GM12801 (cell line): ENCODE data around the gene ZNF511.

Experiments used
- TF ChIP-seq, protein P1 (sequence below): IDR thresholded peaks from one replicate; pipeline ENCODE4 v1.5.1; 2011; ENCODE audit warnings: control low read depth; ENCODE audit not compliant: insufficient read length; ENCODE audit errors: extremely low read depth

Gene ZNF511

DNA sequence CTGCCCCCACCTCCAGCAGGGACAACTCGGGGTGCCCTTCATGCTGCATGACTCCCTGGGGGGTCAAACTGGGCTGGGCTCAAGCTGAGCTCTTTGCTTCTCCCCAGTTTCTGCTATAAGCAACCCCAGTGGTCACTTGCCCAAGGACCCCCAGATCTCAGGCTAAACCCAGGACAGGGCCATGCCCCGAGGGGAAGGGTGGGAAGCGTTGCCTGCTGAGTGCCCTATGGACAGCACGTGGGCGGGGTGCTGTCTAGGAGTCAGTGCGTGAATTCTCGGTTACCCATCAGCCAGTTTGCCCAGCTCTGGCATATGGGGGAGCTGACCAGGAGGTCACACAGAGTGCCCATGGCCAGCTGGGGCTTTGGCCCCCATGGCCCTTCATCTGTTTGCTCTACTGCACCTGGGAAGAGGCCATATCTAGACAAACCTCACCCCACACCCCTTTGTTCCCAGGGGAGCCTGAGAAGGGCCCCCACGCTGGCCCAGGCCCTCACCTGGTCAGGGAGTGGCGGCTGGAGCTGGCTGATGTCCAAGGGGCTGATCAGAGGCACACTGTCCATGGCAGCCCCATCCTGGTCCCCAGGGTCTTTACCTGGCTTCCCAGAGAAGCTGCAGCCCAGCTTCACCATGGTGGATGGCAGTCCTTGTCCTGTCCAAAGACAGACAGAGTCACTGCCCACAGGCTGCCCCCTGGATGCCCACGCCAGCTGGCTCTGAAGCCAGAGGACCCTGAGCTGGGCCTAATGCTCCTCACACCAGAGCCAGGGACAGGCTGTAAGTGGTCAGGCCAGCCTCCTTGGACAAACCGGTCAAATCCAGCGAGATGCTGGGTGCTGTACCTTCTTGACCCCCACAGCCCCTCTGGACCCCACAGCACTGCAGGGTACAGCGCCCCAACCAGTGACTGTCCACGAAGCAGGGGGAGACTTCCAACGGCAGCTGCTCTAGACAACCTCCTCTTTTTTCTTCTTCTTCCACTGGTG, 19.9 kb downstream of the ZNF511 start:
- TF ChIP-seq, protein P1, sequence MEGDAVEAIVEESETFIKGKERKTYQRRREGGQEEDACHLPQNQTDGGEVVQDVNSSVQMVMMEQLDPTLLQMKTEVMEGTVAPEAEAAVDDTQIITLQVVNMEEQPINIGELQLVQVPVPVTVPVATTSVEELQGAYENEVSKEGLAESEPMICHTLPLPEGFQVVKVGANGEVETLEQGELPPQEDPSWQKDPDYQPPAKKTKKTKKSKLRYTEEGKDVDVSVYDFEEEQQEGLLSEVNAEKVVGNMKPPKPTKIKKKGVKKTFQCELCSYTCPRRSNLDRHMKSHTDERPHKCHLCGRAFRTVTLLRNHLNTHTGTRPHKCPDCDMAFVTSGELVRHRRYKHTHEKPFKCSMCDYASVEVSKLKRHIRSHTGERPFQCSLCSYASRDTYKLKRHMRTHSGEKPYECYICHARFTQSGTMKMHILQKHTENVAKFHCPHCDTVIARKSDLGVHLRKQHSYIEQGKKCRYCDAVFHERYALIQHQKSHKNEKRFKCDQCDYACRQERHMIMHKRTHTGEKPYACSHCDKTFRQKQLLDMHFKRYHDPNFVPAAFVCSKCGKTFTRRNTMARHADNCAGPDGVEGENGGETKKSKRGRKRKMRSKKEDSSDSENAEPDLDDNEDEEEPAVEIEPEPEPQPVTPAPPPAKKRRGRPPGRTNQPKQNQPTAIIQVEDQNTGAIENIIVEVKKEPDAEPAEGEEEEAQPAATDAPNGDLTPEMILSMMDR, result no peak

DNA sequence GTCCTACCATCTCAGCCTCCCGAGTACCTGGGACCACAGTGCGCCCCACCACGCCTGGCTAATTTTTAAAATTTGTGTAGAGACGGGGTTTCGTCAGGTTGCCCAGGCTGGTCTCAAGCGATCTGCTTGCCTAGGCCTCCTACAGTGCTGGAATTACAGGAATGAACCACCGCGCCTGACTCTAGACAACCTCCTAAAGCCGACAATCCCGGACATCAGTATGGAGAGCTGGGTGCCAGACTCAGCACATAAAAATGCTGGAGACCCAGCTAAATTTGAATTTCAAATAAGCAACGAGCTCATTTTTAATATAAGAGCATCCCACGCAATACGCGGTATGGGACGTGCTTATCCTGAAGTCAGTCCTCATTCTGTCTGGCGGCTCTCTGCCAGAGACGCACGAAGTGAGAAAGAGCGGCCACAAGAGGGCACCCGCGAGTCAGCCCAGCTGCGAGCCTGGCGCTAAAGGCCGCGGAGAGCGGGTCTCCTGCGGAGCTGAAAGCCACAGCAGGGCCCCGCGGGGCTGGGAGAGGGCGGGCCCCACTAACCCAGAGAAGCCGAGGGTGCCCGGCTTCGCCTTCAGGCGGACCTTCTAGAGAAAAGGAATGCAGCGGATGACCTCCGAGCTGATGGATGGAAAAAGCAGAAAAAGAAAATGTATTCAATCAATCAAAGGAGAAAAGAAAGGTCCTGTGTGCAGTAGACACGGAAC, 20.9 kb downstream of the ZNF511 start:
- TF ChIP-seq, protein P1, result no peak

DNA sequence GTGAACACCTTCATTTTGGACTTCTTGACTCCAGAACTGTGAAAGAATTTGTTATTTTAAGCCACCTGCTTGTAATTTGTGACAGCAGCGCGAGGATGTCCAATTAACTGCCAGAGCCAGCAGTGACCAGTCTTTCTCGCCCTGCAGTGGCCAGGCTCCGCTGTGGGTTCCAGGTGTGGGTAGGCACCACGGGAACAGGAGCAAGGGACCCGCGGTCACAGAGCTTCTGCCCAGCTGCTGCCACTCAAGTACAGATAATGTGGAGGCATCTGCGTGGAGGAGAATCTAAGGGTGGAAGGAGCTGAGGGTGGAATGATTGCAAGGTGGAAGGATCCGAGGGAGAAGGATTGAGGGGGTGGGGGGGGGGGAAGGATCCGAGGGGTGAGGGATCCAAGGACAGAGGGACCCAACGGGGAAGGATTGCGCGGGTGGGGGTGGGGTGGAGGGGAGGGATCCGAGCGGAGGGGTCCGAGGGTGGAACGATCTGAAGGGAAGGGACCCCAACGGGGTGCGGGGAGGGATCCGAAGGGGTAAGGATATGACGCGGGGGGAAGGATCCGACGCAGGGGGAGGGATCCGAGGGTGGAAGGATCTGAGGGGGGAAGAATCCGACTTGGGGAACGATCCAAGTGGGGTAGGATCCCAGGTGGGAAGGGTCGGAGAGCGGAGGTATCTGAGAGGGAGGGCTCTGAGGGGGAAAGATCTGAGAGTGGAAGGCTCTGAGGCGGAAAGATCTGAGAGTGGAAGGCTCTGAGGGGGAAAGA, 24.4 kb downstream of the ZNF511 start:
- TF ChIP-seq, protein P1, result no peak

DNA sequence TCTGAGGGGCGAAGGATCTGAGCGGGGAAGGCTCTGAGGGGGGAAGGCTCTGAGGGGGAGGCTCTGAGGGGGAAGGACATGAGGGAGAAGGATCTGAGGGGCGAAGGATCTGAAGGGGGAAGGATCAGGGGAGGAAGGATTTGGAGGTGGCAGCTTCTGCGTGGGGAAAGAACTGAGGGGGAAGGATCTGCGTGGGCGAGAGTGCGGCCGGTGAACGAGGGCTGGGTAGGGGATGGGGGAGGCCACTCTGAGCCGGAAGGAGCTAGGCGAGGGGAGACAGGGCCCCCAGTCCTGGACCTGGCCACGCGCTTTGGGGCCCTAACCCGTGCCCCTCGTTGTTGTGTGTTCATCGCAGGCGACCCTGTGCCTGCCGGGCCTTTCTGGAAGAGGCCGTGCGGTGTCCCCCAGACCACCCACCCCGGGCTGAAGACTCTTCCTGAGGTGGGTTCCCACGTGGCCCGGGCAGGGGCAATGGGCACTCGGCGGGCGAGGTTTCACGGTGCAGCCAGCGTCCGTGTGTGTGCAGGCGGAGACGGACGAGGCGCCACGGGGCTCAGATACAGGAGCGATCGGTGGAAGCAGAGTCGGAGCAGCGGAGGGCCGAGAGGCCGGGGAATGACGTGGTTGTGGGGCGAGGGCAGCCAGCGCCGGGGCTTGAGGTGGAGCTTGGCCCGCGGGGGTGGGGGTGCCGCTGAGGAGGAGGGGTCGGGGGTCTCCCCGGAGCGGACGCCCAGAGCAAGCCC, 26.0 kb downstream of the ZNF511 start:
- TF ChIP-seq, protein P1, result no peak

- TF ChIP-seq, protein P1, result no peak
Observed at GRCh38 chr10:133335246-133336117, 26.8 kb downstream of the ZNF511 start.

- TF ChIP-seq, protein P1, result no peak
Observed at GRCh38 chr10:133336118-133336576, 27.4 kb downstream of the ZNF511 start.
